A673 (cell line): Measurements from ENCODE around the gene ARL11. TPM values are rescaled to one million over a fixed set of nuclear protein-coding genes. Genes with fewer than 3 reads are reported as not detected.

Experiments used
- BruUV-seq: library from RNA; stranded (reverse); fragments of 400-500 nt; replicated peaks from 2 replicates; lab custom pipeline; 2021; lab: Mats Ljungman, UMichigan
- CTCF ChIA-PET: fragments of 300-600 bp; sonication (Branson Sonifier 250); formaldehyde crosslinking; loops from one replicate; lab custom pipeline; 2022; ENCODE audit warnings: antibody characterized with exemption; lab: Charles Lee
- POLR2A ChIA-PET: fragments of 300-600 bp; sonication (Branson Sonifier 250); formaldehyde crosslinking; loops from one replicate; lab custom pipeline; 2022; ENCODE audit warnings: antibody characterized with exemption; ENCODE audit not compliant: low non-redundant PET; lab: Charles Lee
- DNase-seq: peaks from one replicate; pipeline ENCODE4 v3.0.0-alpha.2; 2015; ENCODE audit warnings: low spot score
- H3K27ac ChIP-seq: fragments of 200-600 bp; sonication (generic); 2 replicates; pipeline ENCODE4 v1.5.1; 2016; ENCODE audit warnings: mixed run types, low read depth, mild to moderate bottlenecking, mixed read lengths, antibody characterized with exemption, low read length; ENCODE audit not compliant: poor library complexity, severe bottlenecking
- H3K27me3 ChIP-seq: fragments of 200-600 bp; sonication (generic); replicated peaks from 2 replicates; pipeline ENCODE4 v1.6.1; 2017; ENCODE audit warnings: mixed run types, low read depth, mild to moderate bottlenecking, mixed read lengths, antibody characterized with exemption, low read length; ENCODE audit not compliant: insufficient read depth, poor library complexity
- H3K36me3 ChIP-seq: fragments of 200-600 bp; sonication (generic); 2 replicates; pipeline ENCODE4 v1.6.1; 2016; ENCODE audit warnings: mixed run types, mild to moderate bottlenecking, mixed read lengths, antibody characterized with exemption, low read length; ENCODE audit not compliant: insufficient read depth, poor library complexity, severe bottlenecking
- H3K4me1 ChIP-seq: fragments of 200-600 bp; sonication (generic); 2 replicates; pipeline ENCODE4 v1.6.1; 2017; ENCODE audit warnings: mixed run types, mild to moderate bottlenecking, mixed read lengths, antibody characterized with exemption, low read length; ENCODE audit not compliant: insufficient read depth, poor library complexity, severe bottlenecking
- H3K4me3 ChIP-seq: fragments of 200-600 bp; sonication (generic); 2 replicates; pipeline ENCODE4 v1.5.1; 2016; ENCODE audit warnings: low read depth, mixed run types, mild to moderate bottlenecking, mixed read lengths, low read length; ENCODE audit not compliant: poor library complexity, severe bottlenecking
- H3K9me3 ChIP-seq: fragments of 200-600 bp; sonication (generic); 2 replicates; pipeline ENCODE4 v1.6.1; 2016; ENCODE audit warnings: mixed run types, low read depth, mild to moderate bottlenecking, mixed read lengths, antibody characterized with exemption, low read length; ENCODE audit not compliant: poor library complexity, severe bottlenecking
- EZH2 ChIP-seq: fragments of 200-600 bp; sonication (generic); IDR thresholded peaks from 2 replicates; pipeline ENCODE4 v1.6.1; 2017; ENCODE audit warnings: borderline replicate concordance, low read depth, mild to moderate bottlenecking, mixed read lengths, antibody characterized with exemption, low read length; ENCODE audit not compliant: poor library complexity, severe bottlenecking
- intact Hi-C: fragments of 100-400 bp; cut with micrococcal nuclease; formaldehyde crosslinking; loops from one replicate; pipeline ENCODE4 v1.10.0; 2022; ENCODE audit not compliant: unreplicated experiment
- total RNA-seq: library from RNA; stranded (reverse); gene quantifications from 2 replicates; pipeline ENCODE4 v1.2.3, GENCODE V29; 2021
- TF ChIP-seq, protein P1 (sequence below): fragments of 300-800, 200-600 bp; sonication (generic); conservative IDR thresholded peaks from 2 replicates; pipeline ENCODE4 v1.5.1; 2017; ENCODE audit warnings: low read depth, mild to moderate bottlenecking, antibody characterized with exemption, low read length, moderate library complexity, mixed read lengths

Gene ARL11
- total RNA-seq, 1 experiment from 2014 or later = not detected

DNA sequence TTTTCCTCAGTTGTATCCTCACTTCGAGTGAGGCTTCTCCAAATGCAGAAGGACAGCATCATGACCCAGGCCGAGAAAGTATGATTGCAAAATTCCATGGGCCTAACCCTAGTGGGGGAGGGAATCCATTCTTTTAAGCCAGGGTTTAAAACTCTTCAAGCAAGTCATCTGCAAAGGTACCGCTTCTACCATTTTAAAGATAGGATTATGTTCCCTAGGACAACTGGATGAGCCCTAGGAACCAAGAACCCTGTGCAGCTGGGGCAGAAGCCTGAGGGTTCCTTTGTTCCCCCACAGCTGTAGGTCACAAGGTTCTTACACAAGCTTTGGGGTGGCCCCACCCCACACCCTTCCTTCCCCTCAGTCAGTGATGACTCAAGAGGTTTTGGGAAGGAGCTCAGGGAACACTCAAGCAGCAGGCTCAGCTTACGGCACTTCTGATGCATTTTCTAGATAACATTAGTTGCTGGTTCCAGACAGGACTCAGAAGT, 13.5 kb downstream of the ARL11 start:
- POLR2A ChIA-PET = no interaction called here
- no peaks in the 10 kb centered on the region for H3K4me1 ChIP-seq
- no peaks in the 10 kb centered on the region for H3K36me3 ChIP-seq
- no peak overlapping the region for H3K4me3 ChIP-seq
- H3K27me3 ChIP-seq = no peaks in the 10 kb centered on the region
- BruUV-seq = no TSS peak
- CTCF ChIA-PET = interaction anchor here (0.5 kb wide), 1 partner anchor 32 kb away, joined by 3 read pairs; no protein-coding TSS in a partner anchor
- no peak for DNase-seq
- intact Hi-C loops = no loop called here
- no peaks in the 10 kb centered on the region for H3K9me3 ChIP-seq
- TF ChIP-seq EZH2 = no peak
- TF ChIP-seq, protein P1, sequence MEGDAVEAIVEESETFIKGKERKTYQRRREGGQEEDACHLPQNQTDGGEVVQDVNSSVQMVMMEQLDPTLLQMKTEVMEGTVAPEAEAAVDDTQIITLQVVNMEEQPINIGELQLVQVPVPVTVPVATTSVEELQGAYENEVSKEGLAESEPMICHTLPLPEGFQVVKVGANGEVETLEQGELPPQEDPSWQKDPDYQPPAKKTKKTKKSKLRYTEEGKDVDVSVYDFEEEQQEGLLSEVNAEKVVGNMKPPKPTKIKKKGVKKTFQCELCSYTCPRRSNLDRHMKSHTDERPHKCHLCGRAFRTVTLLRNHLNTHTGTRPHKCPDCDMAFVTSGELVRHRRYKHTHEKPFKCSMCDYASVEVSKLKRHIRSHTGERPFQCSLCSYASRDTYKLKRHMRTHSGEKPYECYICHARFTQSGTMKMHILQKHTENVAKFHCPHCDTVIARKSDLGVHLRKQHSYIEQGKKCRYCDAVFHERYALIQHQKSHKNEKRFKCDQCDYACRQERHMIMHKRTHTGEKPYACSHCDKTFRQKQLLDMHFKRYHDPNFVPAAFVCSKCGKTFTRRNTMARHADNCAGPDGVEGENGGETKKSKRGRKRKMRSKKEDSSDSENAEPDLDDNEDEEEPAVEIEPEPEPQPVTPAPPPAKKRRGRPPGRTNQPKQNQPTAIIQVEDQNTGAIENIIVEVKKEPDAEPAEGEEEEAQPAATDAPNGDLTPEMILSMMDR = no peak
- no peak overlapping the region for H3K27ac ChIP-seq

DNA sequence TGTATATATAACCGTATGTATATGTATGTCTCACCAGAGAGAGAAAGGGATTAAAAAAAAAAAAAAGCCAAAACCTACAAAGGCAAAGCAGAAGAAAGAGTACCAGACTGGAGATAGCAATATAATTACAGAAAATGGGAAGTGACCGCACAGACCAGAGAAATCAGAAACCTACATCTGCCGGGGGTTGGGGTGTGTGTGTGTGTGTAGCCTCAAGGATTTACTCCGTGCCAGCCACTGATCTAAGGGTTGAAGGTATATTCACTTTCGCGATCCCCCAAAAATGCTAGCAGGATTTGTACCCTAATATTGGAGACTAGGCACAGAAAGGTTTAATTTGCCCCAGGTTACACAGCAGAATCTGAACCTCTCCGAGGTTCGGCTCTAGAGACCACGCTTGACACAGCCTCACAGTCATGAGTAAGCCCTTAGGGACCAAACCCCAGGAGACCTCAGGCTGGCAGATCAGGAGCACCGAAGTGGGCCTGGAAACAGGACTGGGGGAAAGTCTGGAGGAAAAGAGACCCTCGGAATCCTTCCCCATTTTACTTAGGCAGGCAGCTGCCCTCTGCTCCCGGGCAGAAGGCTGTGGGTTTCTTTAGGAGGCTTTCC, 14.8 kb downstream of the ARL11 start:
- no peak overlapping the region for H3K4me3 ChIP-seq
- ChIA-PET CTCF (no interaction called here), POLR2A (no interaction called here)
- H3K27ac ChIP-seq = no peak overlapping the region
- no peaks in the 10 kb centered on the region for H3K36me3 ChIP-seq
- H3K27me3 ChIP-seq = no peaks in the 10 kb centered on the region
- BruUV-seq = no TSS peak
- no peak for DNase-seq
- no peaks in the 10 kb centered on the region for H3K4me1 ChIP-seq
- TF ChIP-seq EZH2 = no peak
- TF ChIP-seq, protein P1 = no peak
- no peaks in the 10 kb centered on the region for H3K9me3 ChIP-seq
- intact Hi-C loops = no loop called here

GRCh38 chr13:49645451-49645850, 17.1 kb downstream of the ARL11 start:
- TF ChIP-seq, protein P1 = no peak
- ChIA-PET CTCF (no interaction called here), POLR2A (interaction anchor here (0.7 kb wide), 1 partner anchor 203 kb away, joined by 7 read pairs; no protein-coding TSS in a partner anchor)
- Histone ChIP-seq H3K36me3 (no peaks in the 10 kb centered on the region), H3K4me1 (no peaks in the 10 kb centered on the region), H3K4me3 (no peak overlapping the region), H3K9me3 (no peaks in the 10 kb centered on the region), H3K27me3 (no peaks in the 10 kb centered on the region), H3K27ac (no peak overlapping the region)
- no peak for DNase-seq
- no TSS peak for BruUV-seq
- intact Hi-C loops = no loop called here
